ENCODE data around the gene FH. TPM values are rescaled to one million over a fixed set of nuclear protein-coding genes. Genes with fewer than 3 reads are reported as not detected.

FH gene
- 54.0 and 110 TPM in 2 replicates for total RNA-seq

GRCh38 chr1:241519308-241520079, at the start of gene FH:
TSS of gene FH (minus strand) at chr1:241519755. CDS start at chr1:241519722, 33 bp downstream.

GRCh38 chr1:241532162-241532531, 12.6 kb upstream of the FH start, which contains the start of gene KMO:
TSS of gene KMO (plus strand) at chr1:241532378. CDS start at chr1:241532445, 67 bp downstream.

Other genes starting within 250 kb of the FH start
- gene RGS7, start 162.6 kb downstream of the FH start, total RNA-seq = 0.81 TPM in 1 of 2 replicates, not detected in the other
- 0.33 and 2.4 TPM in 2 replicates for gene KMO, start 12.6 kb upstream of the FH start, total RNA-seq
- gene CHML, start 120.6 kb upstream of the FH start, total RNA-seq = 9.9 and 11.9 TPM in 2 replicates
- 51.7 and 89.8 TPM in 2 replicates for gene OPN3, start 120.6 kb upstream of the FH start, total RNA-seq
- not detected in 2 replicates for gene WDR64, start 132.5 kb upstream of the FH start, total RNA-seq

Measured in mesangial cell (primary cell).